Left kidney (tissue), 2 donors: ENCODE results near the gene ERGIC1. TPM values are rescaled to one million over a fixed set of nuclear protein-coding genes. Genes with fewer than 3 reads are reported as not detected.

Experiments
- DNase-seq: peaks from one replicate; pipeline ENCODE4 v3.0.0-alpha.2; 2013
- polyA plus RNA-seq: library from polyadenylated mRNA; unstranded; fragments of 120-200 nt; gene quantifications from one replicate; pipeline ENCODE4 v1.2.1, GENCODE V29; 2013; ENCODE audit not compliant: insufficient read length

ERGIC1 gene
- polyA plus RNA-seq, 1 donor = 122 TPM

DNA sequence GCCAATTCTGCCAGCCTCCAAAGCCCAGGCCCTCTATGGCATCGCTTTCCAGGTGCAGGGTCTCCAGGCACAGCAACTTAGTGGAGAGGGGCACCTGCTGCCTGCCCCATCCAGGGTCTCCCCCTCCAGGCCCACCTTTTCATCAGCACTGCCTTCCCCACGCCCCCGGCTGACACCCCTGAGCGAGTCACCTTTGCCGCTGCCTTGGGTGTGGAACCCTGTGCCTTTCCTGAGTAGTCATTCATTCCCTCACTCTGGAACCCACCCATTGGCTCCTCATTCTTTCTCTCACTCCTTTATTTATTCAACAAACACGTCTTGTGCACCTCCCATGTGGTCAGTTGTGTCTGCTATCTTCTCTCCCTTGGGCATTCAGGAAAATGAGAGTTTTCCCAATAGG, 110.7 kb downstream of the ERGIC1 start:
- no peak for DNase-seq

- DNase-seq = no peak
Observed at GRCh38 chr5:172945151-172945550, 111.1 kb downstream of the ERGIC1 start.

DNA sequence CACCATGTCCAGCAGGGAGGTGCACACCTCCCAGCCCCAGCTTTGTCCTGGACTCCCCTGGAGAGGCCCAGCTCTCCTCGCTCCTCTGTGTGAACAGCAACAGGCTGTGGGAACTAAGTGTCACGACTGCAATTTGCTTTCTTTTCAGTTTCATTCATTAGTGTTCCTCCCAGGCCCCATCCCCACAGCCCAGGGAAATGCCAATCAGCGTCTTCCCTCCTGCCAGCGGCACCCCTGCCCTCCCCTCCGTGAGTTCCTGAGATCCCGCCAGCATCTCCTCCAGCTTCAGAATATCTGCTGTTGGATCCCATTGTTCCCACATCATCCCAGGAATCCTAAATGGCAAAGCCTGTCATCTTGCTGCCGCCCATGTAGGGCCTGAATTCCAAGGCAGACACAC, 112.1 kb downstream of the ERGIC1 start:
- no peak for DNase-seq

- DNase-seq = no peak
Observed at GRCh38 chr5:172949426-172949825, 115.4 kb downstream of the ERGIC1 start.

DNA sequence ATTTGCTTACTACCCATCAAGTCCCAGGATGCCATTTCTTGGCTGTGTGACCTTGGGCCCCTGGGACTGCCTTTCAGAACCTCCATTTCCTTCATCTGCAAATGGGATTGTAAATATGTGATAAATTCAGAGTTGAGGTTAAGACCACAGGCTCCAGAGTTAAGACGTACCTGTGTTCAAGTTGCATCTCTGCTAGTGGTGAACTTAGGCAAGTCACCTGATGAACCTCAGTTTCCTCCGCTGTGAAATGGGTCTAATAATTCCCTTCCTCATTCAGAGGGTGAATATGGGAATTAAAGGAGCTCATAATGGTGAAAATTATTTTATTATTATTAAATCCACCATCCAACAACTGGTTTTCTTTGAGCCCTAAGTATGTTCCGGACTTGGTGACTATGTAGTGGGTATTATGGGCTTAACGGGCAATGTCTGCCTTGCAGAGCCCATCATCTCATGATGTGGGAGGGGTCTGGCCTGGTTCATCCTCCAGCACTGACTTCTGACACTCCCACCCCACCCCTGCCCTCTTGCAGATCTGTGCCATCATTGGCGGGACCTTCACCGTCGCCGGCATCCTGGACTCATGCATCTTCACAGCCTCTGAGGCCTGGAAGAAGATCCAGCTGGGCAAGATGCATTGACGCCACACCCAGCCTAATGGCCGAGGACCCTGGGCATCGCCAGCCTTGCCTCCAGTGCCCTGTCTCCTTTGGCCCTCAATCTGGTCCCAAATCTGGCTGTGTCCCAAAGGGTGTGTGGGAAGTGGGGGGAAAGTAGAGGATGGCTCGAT, 116.3 kb downstream of the ERGIC1 start:
- DNase-seq = no peak

DNA sequence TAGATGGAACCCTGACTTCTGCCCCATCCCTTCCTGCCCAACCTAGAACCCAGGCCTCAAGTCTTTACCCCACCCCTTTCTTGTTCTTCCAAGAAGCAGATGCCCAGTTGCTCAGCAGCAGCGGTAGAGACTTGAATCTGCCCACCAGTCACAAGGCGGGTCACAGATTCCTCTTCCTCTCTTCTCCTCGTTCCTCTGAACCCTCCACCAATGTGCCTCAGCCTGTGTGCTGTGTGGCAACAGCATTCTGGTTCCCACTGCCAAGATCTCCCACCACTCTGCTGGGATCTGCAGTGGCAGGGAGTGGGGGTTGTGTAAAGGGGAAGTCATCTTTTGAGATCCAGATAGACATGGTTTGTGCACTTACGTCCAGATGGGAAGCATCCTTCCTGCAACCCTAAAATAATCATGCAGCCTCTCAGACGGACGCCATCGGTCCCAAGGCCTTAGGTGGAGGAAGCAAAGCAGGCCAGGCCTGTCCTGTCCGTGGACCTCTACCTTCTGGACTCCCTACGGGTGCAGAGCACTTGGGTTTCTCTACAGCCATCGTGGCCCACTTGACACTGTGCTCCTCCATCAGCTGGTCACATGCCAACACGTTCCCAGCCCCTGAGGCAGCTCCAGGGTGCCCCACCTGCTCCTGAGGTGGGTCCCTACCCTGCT, 117.5 kb downstream of the ERGIC1 start:
- DNase-seq = no peak

- no peak for DNase-seq
Observed at GRCh38 chr5:172952034-172952511, 118.0 kb downstream of the ERGIC1 start.

GRCh38 chr5:172953776-172954675, 120.0 kb downstream of the ERGIC1 start:
- DNase-seq = no peak

- no peak for DNase-seq
Observed at GRCh38 chr5:172954751-172955159, 120.7 kb downstream of the ERGIC1 start.

DNA sequence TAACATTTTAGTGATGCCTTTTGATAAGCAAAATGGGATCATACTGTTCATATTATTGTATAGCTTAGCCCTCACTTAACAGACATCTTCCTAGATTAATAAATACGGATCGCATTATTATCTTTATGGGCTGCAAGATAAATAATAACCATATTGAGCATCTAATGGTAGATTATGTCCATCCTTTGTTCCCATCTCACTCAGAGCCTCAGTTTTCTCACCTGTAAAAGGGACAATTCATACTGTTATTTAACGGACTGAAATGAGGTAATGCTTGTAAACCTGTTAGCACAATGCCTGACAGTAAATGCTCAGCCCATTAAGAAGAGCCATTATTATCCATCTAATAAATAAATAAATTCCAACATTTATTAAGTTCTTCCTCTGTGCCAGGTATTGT, 122.2 kb downstream of the ERGIC1 start:
- DNase-seq = no peak

- no peak for DNase-seq
Observed at GRCh38 chr5:172956936-172957335, 122.9 kb downstream of the ERGIC1 start.

GRCh38 chr5:172957458-172957857, 123.4 kb downstream of the ERGIC1 start:
- DNase-seq = no peak

DNA sequence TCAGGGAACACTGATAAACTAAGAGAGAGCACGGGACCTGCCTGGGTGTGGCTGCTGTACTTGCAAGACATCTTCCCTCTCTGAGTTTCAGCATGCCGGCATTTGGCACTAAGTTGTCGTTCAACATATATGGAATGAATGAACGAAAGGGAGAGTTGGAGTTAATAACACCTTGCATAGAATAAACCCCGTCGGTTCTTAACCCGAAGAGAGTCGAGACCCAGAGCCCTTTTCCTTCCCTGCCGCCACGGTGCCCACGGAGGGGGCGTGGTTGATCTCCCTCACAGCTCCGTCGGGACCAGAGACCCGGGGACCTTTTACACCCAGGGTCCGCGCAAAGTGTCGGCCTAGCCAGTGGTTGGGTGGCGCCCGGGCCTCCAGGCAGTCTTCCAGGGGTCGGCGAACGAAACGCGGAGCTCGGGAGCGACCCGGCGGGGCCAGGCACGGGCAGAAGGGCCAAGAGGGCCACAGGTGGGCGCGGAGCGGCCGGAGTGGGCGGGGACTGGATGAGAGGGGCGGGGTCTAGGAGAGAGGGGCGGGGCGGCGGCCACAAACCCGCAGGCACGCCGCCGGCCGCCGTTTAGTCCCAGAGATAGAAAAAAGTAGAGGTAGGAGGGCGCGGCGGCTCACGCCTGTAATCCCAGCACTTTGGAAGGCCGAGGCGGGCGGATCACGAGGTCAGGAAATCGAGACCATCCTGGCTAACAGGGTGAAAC, 124.4 kb downstream of the ERGIC1 start:
- DNase-seq = no peak

DNA sequence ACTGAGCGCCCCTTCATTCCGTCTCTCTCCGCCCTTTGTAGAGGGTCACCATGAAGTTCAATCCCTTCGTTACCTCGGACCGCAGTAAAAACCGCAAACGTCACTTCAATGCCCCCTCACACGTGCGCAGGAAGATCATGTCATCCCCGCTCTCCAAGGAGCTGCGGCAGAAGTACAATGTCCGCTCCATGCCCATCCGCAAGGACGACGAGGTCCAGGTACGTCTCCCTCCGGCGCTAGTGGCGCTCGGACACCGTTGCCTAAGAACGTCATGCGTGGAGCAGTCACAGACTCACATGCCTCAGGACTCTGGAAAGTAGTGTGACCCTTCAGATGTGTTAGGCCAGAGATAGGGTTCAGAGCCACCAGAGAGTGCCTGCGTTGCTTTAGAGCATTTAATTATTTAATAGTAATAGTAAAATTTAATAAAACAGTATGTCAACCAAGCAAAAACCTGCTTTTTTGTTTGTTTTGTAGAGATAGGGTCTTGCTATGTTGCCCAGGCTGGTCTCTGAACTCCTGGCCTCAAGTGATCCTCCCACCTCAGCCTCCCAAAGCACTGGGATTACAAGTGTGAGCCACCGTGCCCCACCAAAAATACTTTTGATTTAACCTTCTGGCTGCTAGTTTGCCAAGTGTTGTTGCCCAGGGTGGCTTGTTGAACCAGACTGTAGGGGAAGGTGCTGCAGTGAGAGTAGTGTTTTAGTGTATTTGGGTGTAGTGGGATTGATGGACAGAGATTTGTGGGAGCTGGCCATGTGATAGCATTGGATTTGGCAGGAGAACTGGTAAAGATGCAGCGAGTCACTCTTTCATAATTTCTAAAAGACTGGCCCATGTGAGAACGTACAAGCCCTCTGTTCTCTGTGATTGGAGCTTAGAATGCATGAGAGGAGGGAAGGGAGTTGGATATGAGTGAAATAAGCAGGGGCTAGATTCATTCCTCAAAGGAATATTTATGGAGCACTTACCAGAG, 126.1 kb downstream of the ERGIC1 start:
- DNase-seq = no peak

- DNase-seq = no peak
Observed at GRCh38 chr5:172969921-172970320, 135.9 kb downstream of the ERGIC1 start.

DNA sequence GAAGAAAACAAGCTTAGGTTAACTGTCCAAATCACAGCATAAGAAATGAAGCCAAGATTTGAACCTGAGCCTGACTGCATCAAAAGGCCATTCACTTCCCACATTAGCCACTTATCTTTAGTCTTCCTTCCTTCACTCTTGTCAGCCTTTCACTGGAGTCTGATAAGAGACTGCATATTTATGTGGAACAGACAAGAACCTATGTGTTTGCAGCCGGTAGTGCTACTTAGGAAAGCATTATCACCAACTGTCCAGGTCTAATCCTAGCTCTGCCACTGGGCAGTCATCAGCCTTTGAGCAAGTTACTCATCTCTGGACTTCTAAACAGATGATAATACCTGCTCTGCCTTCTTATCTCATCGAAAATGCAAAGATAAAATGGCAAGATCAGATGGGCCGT, 137.4 kb downstream of the ERGIC1 start:
- DNase-seq = no peak

GRCh38 chr5:172972552-172972951, 138.5 kb downstream of the ERGIC1 start:
- no peak for DNase-seq

DNA sequence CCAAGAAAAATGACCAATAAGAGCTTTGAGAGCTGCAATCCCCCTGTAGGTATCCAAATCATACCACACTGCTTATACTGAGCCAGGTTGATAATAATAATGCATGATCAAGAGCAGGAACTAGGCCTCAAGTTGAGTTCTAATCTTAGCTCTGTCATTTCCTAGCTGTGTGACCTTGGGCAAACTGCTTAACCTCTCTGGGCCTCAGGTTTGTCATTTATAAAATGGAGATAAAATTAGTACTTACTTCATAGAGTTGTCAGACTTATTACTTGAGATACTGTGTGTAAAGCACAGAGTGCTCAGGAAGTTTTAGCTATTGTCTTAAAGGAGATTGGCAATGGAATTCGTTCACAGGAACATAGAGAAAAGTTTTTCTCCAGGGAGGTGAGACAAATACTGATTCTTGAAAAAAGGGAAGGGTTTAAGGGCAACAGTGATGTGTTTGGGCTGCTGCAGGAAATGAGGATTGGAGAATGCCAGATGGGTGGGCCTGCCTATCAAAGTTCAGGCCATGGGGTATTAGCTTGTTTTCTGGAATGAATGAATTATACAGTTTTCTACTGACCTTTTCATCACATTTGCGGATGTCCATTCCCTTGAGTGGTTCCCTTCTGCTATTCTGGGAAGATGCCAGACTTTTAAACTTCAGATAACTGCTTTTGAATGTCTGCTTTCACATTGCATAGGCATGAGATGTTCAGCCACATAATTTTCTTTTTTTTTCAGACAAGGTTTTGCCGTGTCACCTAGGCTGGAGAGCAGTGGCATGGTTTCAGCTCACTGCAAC, 139.3 kb downstream of the ERGIC1 start:
- DNase-seq = no peak

- no peak for DNase-seq
Observed at GRCh38 chr5:172973931-172974330, 139.9 kb downstream of the ERGIC1 start.

GRCh38 chr5:172975289-172975688, 141.2 kb downstream of the ERGIC1 start:
- no peak for DNase-seq
